ENCODE measurements around the gene AURKAIP1.

AURKAIP1 gene

DNA sequence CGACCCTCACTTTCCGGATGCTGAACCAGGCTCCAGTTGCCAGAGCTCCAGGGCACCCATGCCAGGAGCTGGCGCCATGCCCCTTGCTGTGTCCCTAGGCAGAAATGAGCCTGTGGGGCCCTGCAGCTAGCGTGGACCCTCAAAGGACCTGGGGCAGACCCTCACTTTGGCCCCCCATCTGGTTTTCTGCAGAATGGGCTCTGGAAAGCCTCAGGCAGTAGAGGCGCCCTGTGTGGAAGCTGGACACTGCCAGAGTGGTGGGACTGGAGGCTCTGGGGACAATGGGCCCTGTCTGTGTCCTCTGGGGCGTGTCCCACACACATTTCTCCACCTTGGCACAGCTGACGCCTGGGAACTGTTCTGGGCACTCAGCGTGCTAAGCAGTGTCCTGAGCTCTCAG lies 6.3 kb upstream of the AURKAIP1 start:
- ChIA-PET POLR2A (no interaction called here), CTCF (no interaction called here)
- no peak for TF ChIP-seq CTCF (IDR thresholded peaks at IDR 0.05; ENCODE audit: control extremely low read depth, extremely low read depth, low read depth, missing control alignments)
- no peak for DNase-seq (ENCODE audit: extremely low spot score)

GRCh38 chr1:1380860-1381259 lies 5.9 kb upstream of the AURKAIP1 start:
- ChIA-PET CTCF (no interaction called here), POLR2A (no interaction called here)
- no peak for DNase-seq (ENCODE audit: extremely low spot score)
- TF ChIP-seq CTCF (IDR thresholded peaks at IDR 0.05; ENCODE audit: control extremely low read depth, extremely low read depth, low read depth, missing control alignments) = no peak

DNA sequence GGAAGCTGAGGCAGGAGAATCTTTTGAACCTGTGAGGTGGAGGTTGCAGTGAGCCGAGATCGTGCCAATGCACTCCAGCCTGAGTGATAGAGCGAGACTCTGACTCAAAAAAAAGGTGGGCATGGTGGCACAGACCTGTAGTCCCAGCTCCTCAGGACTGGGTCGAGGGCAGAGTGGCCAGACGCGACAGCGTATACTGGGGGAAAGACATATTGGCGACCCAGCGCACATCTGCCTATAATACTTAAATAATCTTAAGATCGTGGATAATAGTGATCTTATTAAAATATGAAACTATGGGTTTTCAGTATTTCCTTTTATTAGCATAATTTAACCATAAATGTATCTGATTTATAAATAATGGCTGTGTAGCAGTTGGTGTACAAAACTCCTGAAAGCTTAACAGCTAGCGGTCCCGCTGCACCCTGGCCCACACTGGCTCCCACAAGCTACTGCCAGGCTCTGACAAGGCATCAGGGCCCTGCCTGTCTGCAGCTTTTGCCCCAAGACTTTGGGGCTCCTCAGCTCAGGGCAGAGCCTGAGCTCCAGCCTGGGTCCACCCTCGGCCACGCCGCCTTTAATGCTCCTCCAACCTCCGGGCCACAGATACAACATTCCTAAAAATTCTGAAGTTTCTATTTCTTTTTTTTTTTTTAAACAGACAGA lies 2.7 kb upstream of the AURKAIP1 start:
- ChIA-PET CTCF (interaction anchor here (1.1 to 1.7 kb wide), 4 partner anchors 10 to 127 kb away, joined by 4 to 7 read pairs (median 4); partner anchors contain the start of gene CCNL2), POLR2A (interaction anchor here (0.5 to 0.7 kb wide), 2 partner anchors 19 to 41 kb away, joined by 6 to 7 read pairs; no protein-coding TSS in a partner anchor)
- TF ChIP-seq CTCF (IDR thresholded peaks at IDR 0.05; ENCODE audit: control extremely low read depth, extremely low read depth, low read depth, missing control alignments) = no peak
- DNase-seq (ENCODE audit: extremely low spot score) = no peak

GRCh38 chr1:1376551-1377226 lies 1.7 kb upstream of the AURKAIP1 start:
- ChIA-PET CTCF (interaction anchor here (3.7 kb wide), 1 partner anchor 23 kb away, joined by 20 read pairs; the partner anchor contains the start of gene CCNL2), POLR2A (interaction anchor here (0.5 to 1.2 kb wide), 4 partner anchors 9 to 24 kb away, joined by 3 to 7 read pairs (median 6); no protein-coding TSS in a partner anchor)
- no peak for TF ChIP-seq CTCF (IDR thresholded peaks at IDR 0.05; ENCODE audit: control extremely low read depth, extremely low read depth, low read depth, missing control alignments)
- no peak for DNase-seq (ENCODE audit: extremely low spot score)

- DNase-seq (ENCODE audit: extremely low spot score) = no peak
- ChIA-PET POLR2A (interaction anchor here (1.2 kb wide), 1 partner anchor 25 kb away, joined by 5 read pairs; the partner anchor contains the start of gene CCNL2), CTCF (interaction anchor here (1.0 to 3.7 kb wide), 3 partner anchors 17 to 65 kb away, joined by 3 to 20 read pairs (median 6); partner anchors contain the start of gene CCNL2)
- TF ChIP-seq CTCF (IDR thresholded peaks at IDR 0.05; ENCODE audit: control extremely low read depth, extremely low read depth, low read depth, missing control alignments) = no peak
Measured at GRCh38 chr1:1374589-1374928, 448 bp downstream of the AURKAIP1 start.

DNA sequence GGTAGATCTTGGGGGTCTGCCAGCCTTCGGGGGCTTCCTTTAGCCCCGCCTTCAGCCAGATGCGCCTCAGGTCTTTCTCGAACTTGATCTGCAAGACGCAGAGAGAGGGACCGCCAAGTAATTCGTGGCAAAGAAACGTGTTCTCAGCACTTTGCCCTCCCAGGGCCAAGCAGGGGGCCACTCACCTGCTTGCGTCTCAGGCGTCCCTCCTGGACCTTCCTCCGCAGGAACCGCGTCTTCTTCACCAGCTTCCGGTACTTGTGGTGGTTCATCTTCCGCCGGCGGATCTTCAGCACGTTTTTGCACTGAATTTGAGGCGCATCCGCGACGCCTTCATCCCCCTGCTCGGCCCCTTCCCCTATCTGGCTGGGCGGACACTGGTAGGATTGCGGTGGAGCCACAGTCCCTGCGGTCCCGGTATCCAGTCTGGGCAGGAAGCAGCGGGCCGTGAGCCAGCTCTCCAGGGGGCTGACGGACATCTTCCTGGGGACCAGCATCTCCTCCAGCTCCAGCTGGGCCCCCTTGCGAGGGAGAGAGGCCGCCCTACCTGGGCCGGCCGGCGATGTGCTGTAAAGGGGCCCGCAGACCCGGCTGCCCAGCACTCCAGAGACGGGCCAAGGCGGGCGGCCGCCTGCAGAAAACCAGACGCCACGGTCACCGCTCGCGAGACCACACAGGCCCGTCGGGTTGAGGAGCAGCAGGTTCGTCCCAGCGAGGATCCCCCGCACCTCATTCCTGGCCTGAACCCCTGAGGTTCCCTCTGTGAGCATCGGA lies 1.0 kb downstream of the AURKAIP1 start:
- no peak for TF ChIP-seq CTCF (IDR thresholded peaks at IDR 0.05; ENCODE audit: control extremely low read depth, extremely low read depth, low read depth, missing control alignments)
- no peak for DNase-seq (ENCODE audit: extremely low spot score)
- CTCF ChIA-PET = interaction anchor here (0.7 to 3.7 kb wide), 5 partner anchors 17 to 64 kb away, joined by 3 to 20 read pairs (median 4); partner anchors contain the start of gene CCNL2
- POLR2A ChIA-PET = no interaction called here
